Measurements from ENCODE around the gene PPP1R17. TPM values are rescaled to one million over a fixed set of nuclear protein-coding genes. Genes with fewer than 3 reads are reported as not detected.

The PPP1R17 gene
- total and polyA plus RNA-seq, 2 of the 13 experiments (the other 11 are each of a cell fraction or from before 2014, with no cell fraction given): not detected

DNA sequence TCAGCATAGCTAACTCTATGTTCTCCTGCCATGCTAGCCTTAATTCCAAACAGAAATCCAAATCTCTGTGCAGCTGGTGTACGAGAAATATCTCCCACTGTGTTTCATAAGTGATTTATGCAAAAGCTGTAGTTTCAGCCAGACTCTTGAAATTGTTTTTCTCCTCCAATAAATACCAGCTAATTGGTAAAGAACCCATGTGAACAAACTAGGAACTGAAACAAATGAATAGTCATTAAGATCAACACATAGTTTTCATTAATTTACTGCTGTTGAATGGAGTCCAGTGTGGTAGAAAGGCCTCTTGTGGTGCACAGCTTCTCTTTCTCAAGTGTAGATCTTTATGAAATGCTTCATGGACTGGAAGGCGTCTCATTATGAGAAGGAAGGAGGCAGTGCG is 18.4 kb downstream of the PPP1R17 start:
- no peaks in the 10 kb centered on the region for H3K36me3 ChIP-seq (replicated peaks in 1 of 2; ENCODE audit: control insufficient read depth in 1 of 2, insufficient read depth in 2 of 2, low read length in 2 of 2)
- H3K79me2 ChIP-seq (ENCODE audit: insufficient read depth, low read length): no peaks in the 10 kb centered on the region
- no peaks in the 10 kb centered on the region for H4K20me1 ChIP-seq (ENCODE audit: insufficient read depth, low read length)
- H3K4me1 ChIP-seq (ENCODE audit: insufficient read depth, low read length): no peaks in the 10 kb centered on the region
- in situ Hi-C loops (cut with HindIII; ENCODE audit: extremely low pct_ligation_motif_present, low pct_unique_long_range_greater_than_20kb): no loop called here
- TF ChIP-seq ZNF484 (CRISPR knock-in tag; IDR thresholded peaks at IDR 0.05; ENCODE audit: borderline replicate concordance, low read depth) (no peak), ZC3H4 (CRISPR knock-in tag; IDR thresholded peaks at IDR 0.05; ENCODE audit: borderline replicate concordance) (no peak), ELF4 (CRISPR knock-in tag; IDR thresholded peaks at IDR 0.05; ENCODE audit: borderline replicate concordance) (no peak), MTA1 (CRISPR knock-in tag; IDR thresholded peaks at IDR 0.05; ENCODE audit: borderline replicate concordance) (no peak), MTF2 (CRISPR knock-in tag; IDR thresholded peaks at IDR 0.05; ENCODE audit: borderline replicate concordance) (no peak), NFATC3 (CRISPR knock-in tag; IDR thresholded peaks at IDR 0.05) (no peak)
- TF ChIP-seq, protein P1, sequence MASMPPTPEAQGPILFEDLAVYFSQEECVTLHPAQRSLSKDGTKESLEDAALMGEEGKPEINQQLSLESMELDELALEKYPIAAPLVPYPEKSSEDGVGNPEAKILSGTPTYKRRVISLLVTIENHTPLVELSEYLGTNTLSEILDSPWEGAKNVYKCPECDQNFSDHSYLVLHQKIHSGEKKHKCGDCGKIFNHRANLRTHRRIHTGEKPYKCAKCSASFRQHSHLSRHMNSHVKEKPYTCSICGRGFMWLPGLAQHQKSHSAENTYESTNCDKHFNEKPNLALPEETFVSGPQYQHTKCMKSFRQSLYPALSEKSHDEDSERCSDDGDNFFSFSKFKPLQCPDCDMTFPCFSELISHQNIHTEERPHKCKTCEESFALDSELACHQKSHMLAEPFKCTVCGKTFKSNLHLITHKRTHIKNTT (CRISPR knock-in tag; IDR thresholded peaks at IDR 0.05): no peak
- TF ChIP-seq, protein P2, sequence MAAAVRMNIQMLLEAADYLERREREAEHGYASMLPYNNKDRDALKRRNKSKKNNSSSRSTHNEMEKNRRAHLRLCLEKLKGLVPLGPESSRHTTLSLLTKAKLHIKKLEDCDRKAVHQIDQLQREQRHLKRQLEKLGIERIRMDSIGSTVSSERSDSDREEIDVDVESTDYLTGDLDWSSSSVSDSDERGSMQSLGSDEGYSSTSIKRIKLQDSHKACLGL (CRISPR knock-in tag; IDR thresholded peaks at IDR 0.05): no peak
- 0% methylated on average over 3 of the region's 3 CpGs for WGBS (ENCODE audit: low lambda C conversion rate)
- H3K4me3 ChIP-seq (replicated peaks in 1 of 3; ENCODE audit: insufficient read depth in 1 of 3, low read depth in 2 of 3, low read length in 3 of 3): no peak overlapping the region
- FAIRE-seq: no peak
- BruUV-seq (replicated peaks): no TSS peak
- no peak overlapping the region for H3K27ac ChIP-seq (ENCODE audit: extremely low read length, insufficient read depth, low read length)
- H3K27me3 ChIP-seq (ENCODE audit: control insufficient read depth in 1 of 2, insufficient read depth in 2 of 2, low read length in 2 of 2): peaks cover 0 to 6% of the 10 kb centered on the region in 2 experiments; a peak in 3 of 5 replicates
- H3K9ac ChIP-seq (ENCODE audit: insufficient read depth, low read depth, low read length): no peak overlapping the region
- H2AFZ ChIP-seq (ENCODE audit: low read length): no peak overlapping the region
- POLR2A ChIA-PET: no interaction called here
- H3K4me2 ChIP-seq (ENCODE audit: low read depth, low read length): no peak overlapping the region
- intact Hi-C loops (cut with micrococcal nuclease; ENCODE audit: unreplicated experiment): no loop called here
- CTCF ChIA-PET (ENCODE audit: low intra/inter-chr PET ratio, low total read pairs): no interaction called here
- no peak for ATAC-seq
- no peak for DNase-seq (ENCODE audit: low spot score)
- no peaks in the 10 kb centered on the region for H3K9me3 ChIP-seq (ENCODE audit: low read length)
